GM21576 (cell line): ENCODE measurements around the gene PDCD1.

Experiments used
- ATAC-seq: cut with Tn5 transposase; IDR thresholded peaks from one replicate; pipeline ENCODE4 v1.9.1; 2021; ENCODE audit warnings: mild to moderate bottlenecking, moderate library complexity; ENCODE audit not compliant: unreplicated experiment

PDCD1 gene

DNA sequence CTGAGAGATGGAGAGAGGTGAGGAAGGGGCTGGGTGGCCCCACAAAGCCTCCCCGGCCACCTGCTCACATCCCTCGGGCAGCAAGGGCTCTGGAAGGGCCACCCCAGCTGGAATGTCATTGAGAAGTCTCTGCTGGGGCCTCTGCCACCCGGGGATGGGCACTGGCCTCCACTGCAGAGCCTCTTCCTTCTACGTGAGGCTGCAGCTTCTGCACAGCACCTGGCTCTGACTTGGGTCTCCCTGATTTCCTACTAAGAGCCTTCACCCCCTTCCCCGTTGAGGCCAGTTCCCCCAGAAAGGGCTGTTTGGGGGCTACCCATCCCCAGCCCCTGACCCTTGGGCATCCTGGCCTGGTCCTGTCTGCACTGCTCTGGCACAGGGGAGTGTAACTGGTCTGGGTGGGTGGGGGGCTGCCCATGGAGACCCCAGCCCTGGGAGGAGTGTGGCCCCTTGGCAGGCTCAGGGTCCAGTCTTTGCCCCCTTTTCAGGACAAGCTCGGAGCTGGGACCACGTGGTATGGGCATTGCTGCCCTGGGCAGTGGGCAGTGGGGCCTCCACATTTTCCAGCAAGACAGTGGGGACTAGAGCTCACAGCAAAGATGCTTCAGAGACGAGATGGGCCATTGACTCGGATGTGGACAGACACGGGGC, 5.6 kb downstream of the PDCD1 start:
- no peak for ATAC-seq

- no peak for ATAC-seq
Observed at GRCh38 chr2:241852116-241852980, 6.3 kb downstream of the PDCD1 start.

DNA sequence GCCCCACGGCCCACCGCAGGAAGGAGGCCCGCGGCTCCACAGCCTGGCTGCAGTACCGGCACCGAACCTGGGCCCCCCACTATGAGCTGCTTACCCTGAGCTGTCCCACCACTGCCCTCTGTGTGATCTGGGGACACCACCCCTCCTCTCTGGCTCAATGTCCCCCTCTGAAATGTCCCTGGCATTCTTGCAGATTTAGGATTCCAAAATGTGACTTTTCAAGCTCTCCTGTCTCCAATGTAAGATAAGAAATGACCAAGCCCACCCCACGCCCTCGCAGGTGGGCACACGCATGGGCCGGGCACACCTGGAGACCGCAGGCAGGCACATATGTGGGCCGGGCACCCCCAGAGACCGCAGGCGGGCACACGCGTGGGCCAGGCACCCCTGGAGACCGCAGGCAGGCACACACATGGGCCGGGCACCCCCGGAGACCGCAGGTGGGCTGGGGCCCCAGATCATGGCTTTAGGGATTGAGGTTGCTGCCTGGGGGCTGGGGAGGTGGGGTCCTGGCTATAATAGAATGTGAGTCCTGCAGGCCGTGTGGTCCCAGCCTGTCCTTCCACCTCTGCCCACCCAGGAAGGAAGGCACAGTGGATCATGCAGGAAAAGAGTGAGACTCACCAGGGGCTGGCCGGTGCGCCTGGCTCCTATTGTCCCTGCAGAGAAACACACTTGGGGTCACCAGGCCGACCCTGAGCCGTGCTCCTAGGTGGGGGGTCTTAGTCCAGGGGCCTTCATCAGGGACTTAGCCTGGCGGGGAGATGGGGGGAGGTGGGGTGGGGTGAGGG, 7.2 kb downstream of the PDCD1 start:
- ATAC-seq: no peak

- ATAC-seq: no peak
Observed at GRCh38 chr2:241850544-241851324, 8.0 kb downstream of the PDCD1 start.

DNA sequence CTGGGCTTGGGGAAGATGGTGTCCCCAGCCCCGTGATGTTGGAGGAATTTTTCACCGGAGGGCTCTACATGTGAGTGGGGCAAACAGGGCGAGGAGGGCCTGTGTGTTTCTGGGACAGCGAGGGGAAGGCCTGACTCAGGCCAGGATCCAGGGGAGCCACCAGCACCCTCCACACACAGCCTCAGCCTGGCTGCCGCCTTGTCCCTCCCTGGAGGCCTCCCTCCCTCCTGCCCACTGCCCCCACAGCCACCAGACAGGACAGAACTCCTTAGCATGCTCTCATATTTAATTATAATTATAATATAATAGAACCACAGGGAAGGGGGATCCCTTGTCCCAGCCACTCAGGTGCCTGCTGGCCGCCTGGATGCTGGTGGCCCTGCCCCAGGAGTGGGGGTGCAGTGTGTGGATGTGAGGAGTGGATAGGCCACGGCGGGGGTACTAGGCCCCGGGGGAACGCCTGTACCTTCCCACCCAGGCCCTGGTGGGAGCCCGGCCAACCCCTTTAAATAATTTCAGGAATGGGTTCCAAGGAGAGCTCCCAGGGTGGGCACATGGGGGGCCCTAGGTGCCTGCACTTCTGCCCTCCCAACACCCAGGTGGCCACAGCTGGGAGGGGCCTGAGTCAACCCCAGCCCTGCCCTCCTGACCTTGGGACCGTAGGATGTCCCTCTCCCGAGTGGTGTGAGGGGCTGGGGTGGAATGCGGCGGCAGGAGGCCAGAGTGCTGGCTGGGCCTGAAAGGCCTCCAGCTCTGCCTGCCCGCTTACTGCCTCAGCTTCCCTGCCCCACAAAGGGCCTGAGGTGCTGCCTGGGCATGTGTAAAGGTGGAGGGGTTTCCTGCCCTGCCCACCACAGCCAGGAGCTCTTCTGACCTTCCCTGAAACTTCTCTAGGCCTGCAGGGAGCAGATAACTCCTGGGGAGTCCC, 8.8 kb downstream of the PDCD1 start:
- no peak for ATAC-seq

GRCh38 chr2:241848761-241849615, 9.7 kb downstream of the PDCD1 start:
- no peak for ATAC-seq

- no peak for ATAC-seq
Observed at GRCh38 chr2:241846406-241846805, 12.3 kb downstream of the PDCD1 start.

DNA sequence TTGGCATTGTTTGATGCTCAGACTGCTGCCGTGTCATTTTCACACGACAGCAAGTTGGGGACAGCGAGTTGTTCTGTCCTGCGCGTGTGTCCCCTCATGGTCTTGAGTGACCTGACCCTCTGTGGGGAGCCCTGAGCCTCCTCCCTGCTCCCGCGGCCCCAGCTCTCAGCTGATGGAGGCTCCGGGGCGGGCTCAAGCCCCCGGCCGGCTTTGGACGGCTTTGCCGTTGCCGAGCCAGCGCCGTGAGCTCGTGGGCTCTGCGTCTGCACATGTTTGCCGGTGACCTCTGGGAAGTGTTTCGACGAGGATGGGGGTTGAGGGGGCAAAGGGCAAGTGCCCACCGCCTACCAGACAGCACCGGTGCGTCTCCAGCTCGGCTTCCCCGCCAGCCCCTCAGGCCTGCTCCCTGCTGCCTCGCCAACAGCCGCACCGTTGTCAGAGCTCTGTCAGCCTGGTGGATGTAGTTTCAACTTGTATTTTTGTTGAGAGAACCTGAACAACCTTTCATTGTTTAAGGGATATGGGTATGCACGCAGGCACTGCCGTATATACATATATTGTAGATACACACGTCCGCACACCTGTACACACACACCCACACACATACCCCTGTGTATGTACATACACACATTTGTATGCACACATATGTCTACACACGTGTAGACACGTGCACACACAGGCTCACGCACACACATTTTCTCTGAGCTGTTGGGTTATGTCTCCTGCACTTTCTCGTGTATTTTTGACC, 13.7 kb downstream of the PDCD1 start:
- no peak for ATAC-seq

DNA sequence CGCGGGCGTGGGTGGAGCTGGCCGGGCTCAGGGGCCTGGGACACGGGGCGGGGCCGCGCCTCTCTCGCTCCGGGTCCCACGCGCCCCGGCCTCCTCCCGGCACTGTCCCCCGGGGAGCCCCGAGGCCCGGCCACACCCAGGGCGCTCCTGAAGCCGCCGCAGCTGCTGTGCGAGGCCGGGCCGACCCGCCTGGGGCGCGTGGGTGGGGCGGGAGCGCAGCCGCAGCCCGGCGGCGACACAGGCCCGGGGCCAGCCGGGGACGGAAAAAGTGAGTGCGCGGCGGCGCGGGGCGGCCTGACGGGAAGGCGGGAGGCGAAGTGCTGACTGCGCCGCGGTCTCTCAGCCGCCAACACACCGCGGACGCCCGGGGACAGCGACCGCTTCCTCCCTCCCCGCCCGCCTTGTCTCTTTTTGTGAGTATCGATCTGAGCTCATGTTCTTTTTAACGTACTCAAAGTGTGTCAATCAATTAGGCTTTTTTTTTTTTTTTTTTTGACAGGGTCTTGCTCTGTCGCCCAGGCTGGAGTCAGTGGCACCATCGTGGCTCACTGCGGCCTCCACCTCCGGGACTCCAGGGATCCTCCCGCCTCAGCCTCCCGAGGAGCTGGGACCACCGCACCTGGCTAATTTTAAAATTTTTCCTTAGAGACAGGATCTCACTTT, 14.5 kb downstream of the PDCD1 start:
- peak; percentile 47 for ATAC-seq

DNA sequence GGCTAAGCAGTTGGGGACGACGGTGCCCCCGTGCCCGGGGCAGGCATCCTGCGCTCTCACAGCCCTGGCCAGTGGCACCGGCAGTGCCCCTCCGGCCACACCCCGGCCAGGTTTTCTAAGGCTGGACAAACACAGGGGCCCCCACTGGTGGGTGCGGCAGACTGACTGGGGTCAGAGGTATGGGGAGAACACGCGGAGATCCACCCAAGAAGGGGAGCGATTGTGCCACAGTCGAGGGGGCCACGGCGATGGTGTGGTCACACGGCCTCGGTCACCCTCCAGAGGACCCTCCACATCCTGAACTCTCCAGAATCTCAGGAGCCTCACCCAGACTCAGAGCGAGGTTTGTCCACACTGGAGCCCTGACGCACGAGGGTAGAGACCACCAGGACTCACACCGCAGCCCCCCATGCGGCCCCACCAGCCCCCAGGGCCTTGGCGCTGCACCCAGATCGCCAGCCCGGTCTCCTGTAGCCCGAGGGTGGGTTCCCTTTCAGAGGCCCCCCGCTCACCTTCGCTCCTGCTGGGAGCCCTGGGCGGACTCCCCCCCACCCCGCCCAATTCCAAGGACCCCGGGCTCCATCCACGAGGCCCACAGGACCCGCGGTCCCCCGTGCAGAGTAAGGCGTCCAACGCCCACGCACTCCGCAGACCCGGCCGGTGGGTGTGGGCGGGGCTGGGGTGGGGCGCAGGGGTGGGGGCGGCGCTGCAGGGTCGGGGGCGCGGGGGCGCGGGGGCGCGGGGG, 15.2 kb downstream of the PDCD1 start:
- ATAC-seq: peak; percentile 13

DNA sequence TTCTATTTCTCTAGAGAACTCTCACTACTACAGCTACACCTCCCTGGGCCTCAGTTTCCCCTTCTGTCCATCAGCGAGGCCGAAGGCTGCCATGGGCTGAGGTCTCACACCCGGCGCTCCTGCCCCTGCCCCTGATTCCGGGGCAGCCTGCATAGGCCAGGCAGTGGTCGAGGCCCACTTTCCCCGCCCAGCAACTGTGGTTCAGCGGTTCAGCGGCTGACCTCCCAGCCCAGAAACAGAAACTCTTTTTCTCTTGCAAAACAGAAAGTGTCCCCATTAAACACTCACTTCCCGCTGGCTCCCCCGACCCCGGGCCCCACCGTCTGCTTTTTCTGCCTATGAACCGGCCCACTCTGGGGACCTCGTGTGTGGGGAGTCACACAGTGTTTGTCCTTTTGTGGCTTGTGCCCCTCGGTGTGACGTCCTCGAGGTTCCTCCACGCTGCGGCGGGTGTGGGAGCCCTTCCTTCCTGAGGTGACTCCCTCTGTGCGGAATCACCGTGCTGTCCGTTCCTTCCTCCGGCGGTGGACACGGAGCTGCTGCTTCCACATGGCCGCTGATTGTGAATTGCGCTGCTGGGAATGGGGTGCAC, 16.0 kb downstream of the PDCD1 start:
- peak; percentile 43 for ATAC-seq

DNA sequence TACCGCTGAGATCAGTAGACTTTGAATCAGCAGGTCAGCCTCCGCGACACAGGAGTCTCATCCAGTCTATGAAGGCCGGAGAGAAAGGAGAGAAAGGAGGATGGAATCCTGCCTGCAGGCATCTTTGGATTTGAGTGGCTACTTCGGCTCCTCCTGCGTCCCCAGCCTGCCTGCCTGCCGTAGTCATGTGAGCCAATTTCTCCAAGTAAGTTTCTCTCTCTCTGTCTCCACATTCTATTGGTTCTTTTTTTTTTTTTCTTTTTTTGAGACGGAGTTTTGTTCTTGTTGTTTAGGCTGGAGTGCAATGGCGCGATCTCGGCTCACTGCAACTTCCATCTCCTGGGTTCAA, 16.7 kb downstream of the PDCD1 start:
- no peak for ATAC-seq

DNA sequence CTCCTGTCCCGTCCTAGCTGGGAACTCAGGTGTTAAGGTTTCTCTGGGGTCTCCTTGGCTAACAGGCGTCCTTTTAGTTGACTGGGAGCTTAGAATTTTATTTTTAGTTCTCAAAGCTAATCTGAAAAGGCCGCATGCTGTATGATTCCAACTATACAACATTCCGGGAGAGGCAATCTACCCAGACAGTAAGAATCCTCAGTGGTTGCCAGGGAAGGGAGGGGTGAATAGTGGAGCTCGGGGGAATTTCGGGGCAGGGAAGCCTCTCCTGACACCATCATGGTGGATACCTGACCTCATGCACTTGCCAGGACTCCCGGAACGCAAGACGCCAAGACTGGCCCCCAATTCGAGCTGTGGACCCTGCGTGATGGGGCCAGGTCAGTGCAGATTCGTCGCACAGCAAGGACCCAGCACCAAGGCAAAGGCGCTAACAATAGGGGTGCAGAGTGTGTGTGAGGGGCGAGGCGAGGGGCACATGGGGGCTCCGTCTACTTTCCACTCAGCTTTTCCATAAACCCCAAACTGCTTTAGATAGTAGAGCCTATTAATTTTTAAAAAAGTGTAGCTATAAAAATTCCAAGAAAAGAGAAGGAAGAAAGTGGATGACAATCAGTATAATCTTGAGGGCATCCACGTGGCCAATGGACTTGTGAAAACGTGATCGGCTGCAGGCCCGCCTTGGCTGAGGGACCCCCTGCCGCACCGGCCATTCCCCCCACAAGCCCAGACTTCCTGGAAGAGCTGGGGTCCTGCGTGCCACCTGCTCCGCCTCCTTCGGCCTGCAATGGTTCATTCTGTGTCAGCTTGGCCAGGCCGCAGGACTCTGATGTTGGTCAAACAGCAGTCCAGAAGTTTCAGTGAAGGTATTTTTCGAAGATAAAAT, 17.3 kb downstream of the PDCD1 start:
- no peak for ATAC-seq

- ATAC-seq: no peak
Observed at GRCh38 chr2:241837197-241837965, 21.3 kb downstream of the PDCD1 start.

DNA sequence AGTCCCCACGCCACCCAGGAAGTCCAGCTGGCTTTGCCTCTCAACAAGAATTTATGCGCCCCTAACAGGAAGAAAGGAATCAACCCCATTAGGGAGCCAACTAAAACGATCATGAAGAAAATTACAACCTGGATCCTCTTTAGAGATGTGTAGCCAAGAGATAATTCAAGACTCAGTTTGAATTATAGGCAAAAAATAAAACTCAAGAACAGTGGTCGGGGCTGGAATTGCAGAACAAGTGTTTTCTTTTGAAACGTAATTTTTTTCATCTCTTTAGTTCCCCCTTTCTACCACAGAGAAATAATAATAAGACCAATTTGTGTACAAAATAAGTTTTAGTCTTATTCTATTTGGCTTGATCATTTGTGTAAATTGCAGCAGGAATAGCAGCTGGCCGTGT, 22.4 kb downstream of the PDCD1 start:
- ATAC-seq: no peak
